HG03520 (cell line): ENCODE results near the gene CNDP2.
A peak's percentile ranks its signal among the peaks of the same experiment; 100 is the strongest.
"Not testable (repeated sequence)": the region's sequence is repeated elsewhere in the genome, so short reads cannot be mapped to it uniquely, and the experiment has no call there.

ENCODE experiments used
- ATAC-seq: cut with Tn5 transposase; IDR thresholded peaks from one replicate; pipeline ENCODE4 v1.9.1; 2021; ENCODE audit warnings: mild to moderate bottlenecking, moderate library complexity; ENCODE audit not compliant: unreplicated experiment

CNDP2 gene

DNA sequence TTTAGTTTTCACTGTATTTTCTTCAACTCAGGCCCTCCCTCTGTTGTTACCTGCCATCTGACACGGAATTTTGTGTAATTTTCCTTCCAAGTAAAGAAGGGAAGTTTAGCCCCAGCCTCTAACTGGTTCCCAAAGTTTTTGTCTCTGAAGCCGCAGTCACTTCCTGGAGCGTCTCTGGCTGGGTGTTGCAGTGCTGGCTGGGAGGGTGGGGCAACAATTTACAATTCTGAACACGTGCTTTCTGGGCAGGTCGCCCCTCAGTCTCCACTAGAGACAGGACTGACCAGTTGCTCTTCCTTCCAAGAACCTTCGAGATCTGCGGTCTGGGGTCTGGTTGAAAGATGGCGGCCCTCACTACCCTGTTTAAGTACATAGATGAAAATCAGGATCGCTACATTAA, 3.5 kb downstream of the CNDP2 start:
- ATAC-seq, result peak; percentile 25

DNA sequence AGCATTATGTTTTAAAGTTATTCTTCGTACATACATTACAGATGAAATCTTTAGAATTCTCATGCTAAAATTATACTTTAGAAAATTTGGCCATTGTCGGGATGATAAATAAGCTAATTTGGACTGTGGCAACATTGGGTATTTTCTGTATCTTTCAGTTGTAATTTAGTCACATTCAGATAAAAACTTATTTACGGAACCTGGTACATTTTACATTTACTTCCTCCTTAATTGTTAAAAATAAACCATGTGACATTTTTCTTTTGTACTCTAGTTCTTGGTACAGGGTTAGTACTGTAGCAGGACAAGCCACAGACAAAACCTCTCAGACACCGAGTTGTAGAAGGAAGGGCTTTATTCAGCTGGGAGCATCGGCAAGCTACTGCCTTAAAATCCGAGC, 4.2 kb downstream of the CNDP2 start:
- no peak for ATAC-seq

- ATAC-seq, result not testable (repeated sequence)
Observed at GRCh38 chr18:74500774-74501173, 4.6 kb downstream of the CNDP2 start.

DNA sequence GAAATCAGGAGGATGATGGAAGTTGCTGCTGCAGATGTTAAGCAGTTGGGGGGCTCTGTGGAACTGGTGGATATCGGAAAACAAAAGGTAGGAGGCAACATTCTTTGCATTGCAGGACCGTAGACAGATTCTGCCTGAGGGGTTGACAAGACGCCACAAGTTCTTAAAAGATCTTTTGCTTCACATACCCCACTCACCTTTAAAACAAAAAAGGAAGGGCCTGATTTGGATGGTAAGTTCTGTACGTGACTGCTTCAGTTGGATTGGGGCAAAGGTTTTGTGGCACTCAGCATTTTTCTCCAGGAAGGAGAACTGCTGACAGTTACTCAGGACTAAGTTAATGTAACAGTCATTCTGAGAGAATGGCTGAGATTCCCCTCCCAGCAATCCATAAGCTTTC, 5.2 kb downstream of the CNDP2 start:
- ATAC-seq, result no peak

DNA sequence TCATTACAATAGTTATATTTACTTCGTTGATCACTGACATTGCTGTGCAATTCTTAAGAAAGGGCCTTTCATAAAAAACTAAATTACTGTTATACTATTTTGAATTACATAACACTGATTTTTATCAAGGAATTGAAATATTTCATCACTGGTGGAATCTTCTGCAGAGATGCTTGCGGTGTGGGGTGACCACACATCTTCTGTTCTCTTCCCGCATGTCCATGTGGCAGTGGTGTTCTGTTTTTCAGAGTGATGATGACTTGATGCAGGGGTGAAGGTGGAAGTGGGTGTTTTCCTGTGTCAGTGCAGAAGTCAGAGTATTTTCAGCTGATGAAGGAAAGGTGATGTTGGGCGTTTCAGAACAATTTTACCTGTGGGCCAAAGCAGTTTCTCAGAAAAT, 7.0 kb downstream of the CNDP2 start:
- no peak for ATAC-seq

- ATAC-seq, result no peak
Observed at GRCh38 chr18:74505776-74506175, 9.6 kb downstream of the CNDP2 start.

GRCh38 chr18:74506448-74507084, 10.4 kb downstream of the CNDP2 start:
- no peak for ATAC-seq

GRCh38 chr18:74507097-74507881, 11.1 kb downstream of the CNDP2 start:
- ATAC-seq, result no peak

GRCh38 chr18:74507927-74508326, 11.8 kb downstream of the CNDP2 start:
- no peak for ATAC-seq

DNA sequence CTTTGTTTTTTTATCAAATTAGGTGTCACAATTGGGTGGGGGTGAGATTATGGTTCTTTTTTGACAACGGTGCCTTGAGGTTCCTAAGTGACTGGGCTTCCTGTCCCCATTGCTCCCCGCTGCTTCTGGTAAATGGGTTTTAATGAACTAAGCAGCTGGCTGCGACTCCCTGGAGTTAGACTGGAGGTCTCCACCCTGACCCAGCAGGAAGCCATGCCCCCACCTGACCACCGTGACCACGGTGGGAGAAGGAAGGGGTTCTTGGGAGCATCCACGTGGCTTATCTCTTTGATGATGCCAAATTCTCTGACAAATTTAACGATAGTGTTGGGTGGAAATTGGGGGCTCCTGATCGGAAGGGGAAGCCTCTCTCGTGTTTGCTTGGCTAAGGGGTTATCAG, 12.2 kb downstream of the CNDP2 start:
- no peak for ATAC-seq

GRCh38 chr18:74508821-74509225, 12.7 kb downstream of the CNDP2 start:
- no peak for ATAC-seq

DNA sequence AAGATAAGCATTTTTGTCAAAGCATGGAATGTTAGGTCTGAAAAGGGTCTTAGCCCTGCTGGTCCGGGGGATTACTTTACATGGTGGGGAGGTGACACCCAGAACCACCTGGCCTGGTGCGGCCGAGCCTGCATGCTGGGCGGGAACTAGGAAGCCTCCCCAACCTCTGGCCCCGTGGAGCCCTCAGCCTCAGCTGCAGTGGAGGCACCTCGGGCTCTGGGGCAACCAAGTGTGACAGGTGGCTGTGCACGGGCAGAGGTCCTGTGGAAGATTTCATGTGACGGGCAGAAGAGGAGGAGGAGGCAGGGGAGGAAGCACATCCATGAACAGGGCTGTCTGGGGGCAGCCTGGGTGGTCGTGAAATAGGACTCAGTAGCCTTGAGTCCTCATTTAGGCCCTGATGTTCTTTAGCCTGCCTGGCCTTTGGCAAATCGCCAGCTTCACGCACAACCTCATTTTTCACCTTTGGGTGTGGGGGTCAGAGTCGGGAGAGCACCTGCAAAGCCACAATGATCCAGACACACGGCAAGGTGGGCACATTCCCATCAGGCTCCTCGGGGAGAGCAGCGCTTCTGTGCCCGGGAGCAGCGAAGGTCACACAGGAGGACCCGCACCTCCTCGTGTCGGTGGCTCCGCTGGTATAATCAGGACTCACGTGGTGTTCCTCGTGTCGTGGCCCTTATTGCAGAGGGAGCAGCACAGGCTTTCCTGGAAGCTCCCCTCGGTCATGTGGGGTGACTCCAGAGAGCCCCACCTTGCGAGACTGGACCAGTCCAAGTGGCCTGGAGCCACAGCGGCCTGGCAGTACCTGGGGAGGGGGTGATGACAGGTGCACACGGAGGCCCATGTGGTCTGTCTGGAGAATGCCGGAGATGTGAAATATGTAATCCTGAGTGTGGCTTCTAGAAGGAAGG, 13.9 kb downstream of the CNDP2 start:
- no peak for ATAC-seq

GRCh38 chr18:74510770-74511095, 14.6 kb downstream of the CNDP2 start:
- no peak for ATAC-seq

GRCh38 chr18:74511823-74512222, 15.7 kb downstream of the CNDP2 start:
- ATAC-seq, result no peak

- ATAC-seq, result no peak
Observed at GRCh38 chr18:74512321-74513053, 16.3 kb downstream of the CNDP2 start.

GRCh38 chr18:74513149-74513882, 17.2 kb downstream of the CNDP2 start:
- ATAC-seq, result no peak

DNA sequence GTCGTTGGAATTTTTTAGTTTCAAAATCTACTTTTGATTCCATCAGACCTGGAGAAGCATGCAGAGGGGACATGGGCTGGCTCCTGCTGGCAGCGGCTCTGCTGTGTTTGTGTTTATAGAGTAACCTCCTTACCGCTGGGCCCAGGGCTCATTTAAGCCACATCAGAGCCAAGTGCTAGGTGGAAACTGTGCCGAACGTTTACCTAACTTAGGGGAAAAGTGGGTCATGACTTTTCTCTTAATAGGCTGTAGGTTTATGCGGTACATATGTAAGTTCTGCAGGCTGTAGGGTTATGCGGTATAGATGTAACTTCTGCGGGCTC, 17.7 kb downstream of the CNDP2 start:
- no peak for ATAC-seq

DNA sequence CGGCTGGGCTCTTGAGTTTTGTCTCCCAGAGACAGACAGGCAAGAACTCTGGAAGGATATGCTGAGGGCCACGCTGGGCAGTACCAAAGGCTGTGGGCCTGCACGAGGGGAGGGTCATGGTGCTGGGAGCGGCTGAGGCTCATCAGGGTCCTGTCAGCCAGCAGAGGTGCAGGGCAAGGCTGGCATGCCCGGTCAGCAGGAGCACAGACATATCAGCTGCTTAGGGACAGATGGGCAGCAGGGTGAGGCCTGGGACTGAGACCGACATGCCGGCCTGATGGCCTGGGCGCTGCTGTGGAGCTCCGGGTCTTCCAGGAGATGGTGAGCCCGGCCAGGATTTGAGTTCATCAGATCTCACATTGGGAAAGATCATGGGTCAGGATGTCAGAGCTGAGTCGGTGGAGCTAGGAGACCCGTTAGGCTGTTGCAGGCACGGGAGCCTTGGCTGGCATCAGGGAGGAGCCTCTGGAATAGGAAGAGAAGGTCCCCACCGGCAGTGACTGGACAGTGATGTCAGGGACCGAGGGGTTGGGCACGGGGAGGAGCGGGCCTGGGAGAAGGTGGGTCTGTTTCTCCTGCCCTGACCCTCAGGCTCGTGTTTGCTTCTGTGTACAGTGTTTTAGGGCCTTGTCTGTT, 18.8 kb downstream of the CNDP2 start:
- ATAC-seq, result no peak

DNA sequence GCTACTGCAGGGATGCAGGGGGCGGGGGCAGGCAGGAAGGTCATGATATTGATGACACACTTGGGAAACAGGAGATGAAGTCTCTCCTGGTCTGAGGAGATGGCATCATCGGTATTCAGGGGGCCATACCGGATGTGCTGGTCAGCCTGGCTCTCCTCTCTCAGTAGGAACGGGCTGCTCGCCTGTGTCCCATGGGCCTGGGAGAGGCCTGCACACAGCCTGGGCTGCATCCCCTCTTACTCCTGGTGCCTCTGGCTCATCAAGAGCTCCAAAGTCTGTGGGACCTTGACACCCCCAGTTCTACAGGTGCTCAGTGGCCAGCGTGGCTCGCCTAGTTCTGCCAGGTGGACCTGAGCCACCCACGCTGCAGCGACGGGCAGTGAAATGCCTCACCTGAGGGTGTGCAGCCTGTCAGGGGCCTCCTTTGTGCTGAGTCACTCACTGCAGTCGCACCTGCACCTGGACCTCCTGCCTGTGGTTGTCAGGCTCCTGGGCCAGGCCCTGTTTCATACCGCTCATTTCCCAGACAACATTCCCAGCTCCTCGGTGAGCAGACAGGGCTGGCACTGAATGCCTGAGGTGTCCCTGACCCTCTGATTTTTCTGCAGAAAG, 19.6 kb downstream of the CNDP2 start:
- no peak for ATAC-seq
